ENCODE data around the gene YARS1. TPM values are rescaled to one million over a fixed set of nuclear protein-coding genes. Genes with fewer than 3 reads are reported as not detected.

YARS1 gene
- total RNA-seq, 1 experiment from 2014 or later = 91.7 TPM

- no peaks in the 10 kb centered on the region for H3K27me3 ChIP-seq
- H3K27ac ChIP-seq = no peak overlapping the region
- H3K36me3 ChIP-seq = no peaks in the 10 kb centered on the region
- H3K4me3 ChIP-seq = peak overlapping the region; percentile 70
- peaks cover 23% of the 10 kb centered on the region for H3K4me1 ChIP-seq
- H3K9me3 ChIP-seq (replicated peaks) = no peaks in the 10 kb centered on the region
- DNase-seq = no peak
These were observed 76.1 kb downstream of the YARS1 start for GRCh38 chr1:32741059-32741412.

DNA sequence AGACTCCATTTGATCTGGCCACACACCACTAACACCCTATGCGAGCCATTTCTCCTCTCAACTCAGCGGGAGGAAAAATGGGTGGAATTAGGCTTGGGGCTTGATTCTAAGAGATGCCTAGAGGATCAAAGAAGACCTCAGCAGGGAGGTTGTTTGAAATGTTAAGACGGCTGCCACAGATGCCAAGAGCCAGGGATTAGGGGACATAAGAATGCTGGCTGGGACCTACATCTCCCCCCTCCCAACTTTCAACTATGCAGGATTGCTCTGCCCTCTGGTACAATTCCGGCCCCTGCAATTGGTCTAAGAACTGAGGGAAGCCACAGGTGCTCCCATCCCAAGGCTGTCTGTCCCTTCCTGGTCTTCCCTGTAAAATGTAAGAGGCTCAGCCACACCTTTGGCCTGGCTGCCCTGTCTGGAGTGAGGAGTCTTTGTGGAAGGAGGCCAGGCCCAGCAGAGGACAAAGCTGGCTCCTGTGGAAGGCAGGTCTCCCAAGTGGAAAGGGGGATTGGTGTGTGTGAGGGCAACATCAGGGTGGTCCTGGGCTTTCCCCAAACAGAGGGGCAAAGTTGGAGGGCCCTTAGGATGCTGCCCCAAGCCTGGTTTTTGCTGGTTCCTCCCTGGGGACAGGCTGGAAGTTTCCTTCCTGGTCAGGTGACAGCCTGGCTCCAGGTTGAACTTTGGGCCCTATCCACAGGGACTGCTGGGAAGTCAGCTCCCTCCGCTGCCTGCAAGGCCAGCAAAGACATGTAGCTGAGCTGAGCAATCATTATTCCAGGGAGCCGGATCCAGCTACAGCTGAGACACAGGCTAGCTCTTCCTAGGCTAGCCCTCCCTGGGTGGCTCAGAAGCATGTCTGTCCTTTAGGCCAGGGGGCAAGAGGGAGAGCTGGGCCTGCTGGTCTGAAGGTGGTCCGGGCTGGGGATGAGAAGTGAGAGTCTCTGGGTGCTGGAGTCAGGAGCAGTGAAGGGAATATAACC lies 80.1 kb downstream of the YARS1 start:
- Histone ChIP-seq H3K4me3 (no peak overlapping the region), H3K4me1 (peaks cover 27% of the 10 kb centered on the region), H3K27me3 (no peaks in the 10 kb centered on the region), H3K9me3 (replicated peaks) (no peaks in the 10 kb centered on the region), H3K36me3 (no peaks in the 10 kb centered on the region), H3K27ac (no peak overlapping the region)
- peak in 1 of 2 experiments; percentile 18 for DNase-seq

DNA sequence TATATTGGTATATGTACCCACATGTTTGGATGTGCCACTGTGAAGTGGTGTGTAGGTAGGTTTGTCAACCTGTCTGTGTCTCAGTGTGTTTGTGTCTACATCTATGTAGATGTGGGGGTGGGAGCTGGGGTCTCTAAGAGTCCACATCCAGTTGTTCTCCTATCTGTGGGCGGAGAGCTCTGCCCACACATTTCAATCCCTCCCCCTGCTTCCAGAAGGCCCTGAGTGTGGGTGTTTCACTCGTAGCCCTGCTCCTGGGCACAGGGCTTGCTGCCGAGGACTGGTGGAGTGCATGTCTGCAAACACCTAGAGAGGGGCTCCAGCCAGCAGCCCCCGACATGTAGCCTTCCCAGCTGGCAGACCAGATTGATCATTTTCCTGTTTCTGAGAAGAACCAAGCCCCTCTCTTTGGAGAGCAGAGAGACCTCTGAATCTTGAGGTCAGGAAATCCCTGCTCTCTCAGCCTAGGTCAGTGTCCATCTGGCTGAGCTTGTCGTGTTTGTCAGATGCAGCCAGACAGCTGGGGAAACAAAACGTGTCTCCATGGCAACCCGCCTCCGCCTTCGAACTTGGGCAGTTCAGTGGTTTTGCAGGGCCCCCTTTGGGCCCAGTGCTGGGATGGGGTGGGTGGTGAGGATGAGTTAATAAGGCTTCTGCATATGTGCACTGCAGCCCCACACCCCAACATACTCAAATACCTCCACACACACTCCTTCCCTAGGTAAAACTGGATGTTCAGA lies 83.4 kb downstream of the YARS1 start:
- H3K27ac ChIP-seq = peak overlapping the region; percentile 24
- no peaks in the 10 kb centered on the region for H3K36me3 ChIP-seq
- peaks cover 33% of the 10 kb centered on the region for H3K4me1 ChIP-seq
- H3K4me3 ChIP-seq = peak overlapping the region; percentile 2; the same call in 1 of the 2 replicates
- peak; percentile 93 to 94 for DNase-seq
- H3K27me3 ChIP-seq = no peaks in the 10 kb centered on the region
- no peaks in the 10 kb centered on the region for H3K9me3 ChIP-seq (replicated peaks)

DNA sequence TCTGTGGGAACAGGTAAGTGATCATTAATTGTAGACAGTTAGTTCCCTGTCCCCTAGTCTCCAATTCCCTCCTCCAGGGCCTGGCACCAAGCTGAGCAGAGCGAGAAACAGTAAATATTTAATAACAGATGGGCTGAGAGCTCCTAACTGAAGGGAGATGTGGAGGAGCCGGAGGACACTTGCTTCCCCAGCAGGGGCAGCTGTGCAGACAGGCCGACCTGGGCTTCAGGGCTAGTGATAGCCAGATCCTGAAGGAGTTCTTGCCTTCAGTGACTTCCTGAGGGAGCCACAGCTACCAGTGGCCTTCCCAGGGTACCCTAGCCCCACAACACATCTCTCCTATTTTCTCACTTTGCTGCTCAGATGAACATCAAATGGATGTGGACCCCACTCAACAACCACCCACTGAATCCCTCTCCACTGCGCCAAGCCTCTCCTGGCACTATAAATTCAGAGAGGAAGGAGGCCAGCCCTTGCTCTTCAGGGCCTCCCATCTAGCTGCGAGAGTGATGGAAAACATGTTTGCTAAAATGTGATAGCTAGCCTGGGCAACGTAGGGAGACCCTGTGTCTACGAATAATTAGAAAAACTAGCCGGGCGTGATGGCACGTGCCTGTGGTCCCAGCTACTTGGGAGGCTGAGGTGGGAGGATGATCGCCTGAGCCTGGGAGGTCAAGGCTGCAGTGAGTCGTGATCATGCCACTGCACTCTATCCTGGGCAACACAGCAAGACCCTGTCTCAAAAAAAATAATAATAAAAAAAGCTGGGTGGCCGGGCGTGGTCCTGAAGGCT lies 87.7 kb downstream of the YARS1 start:
- Histone ChIP-seq H3K4me3 (no peak overlapping the region), H3K9me3 (replicated peaks) (no peaks in the 10 kb centered on the region), H3K27ac (no peak overlapping the region), H3K27me3 (no peaks in the 10 kb centered on the region), H3K4me1 (peaks cover 37% of the 10 kb centered on the region), H3K36me3 (no peaks in the 10 kb centered on the region)
- DNase-seq = no peak

- no peaks in the 10 kb centered on the region for H3K36me3 ChIP-seq
These were observed 88.6 kb downstream of the YARS1 start for GRCh38 chr1:32728413-32729077.

DNA sequence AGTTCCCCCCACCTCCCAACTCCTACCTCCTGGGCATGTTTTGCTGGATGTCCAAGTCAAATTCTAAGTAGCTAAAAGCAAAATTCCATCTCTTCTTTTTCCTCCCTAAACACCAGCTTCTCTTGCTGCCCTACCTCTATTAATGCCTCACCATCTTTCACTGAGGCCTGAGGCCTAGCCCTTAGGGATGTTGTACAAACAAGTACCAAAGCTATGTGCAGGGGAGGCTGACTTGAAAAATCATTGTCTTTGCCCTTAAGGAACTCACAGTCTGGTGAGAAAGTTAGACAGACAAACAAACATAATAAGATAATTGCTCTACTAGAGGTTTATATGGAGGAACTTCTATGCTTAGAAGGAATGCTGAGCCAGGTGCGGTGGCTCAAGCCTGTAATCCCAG lies 89.3 kb downstream of the YARS1 start:
- no peaks in the 10 kb centered on the region for H3K36me3 ChIP-seq

More at GRCh38 chr1:32728413-32729077, 88.6 kb downstream of the YARS1 start:
- Histone ChIP-seq H3K27me3 (no peaks in the 10 kb centered on the region), H3K4me3 (no peak overlapping the region), H3K4me1 (peaks cover 28% of the 10 kb centered on the region), H3K9me3 (replicated peaks) (no peaks in the 10 kb centered on the region), H3K27ac (no peak overlapping the region)
- no peak for DNase-seq

GRCh38 chr1:32725615-32725982 lies 91.6 kb downstream of the YARS1 start:
- no peak overlapping the region for H3K27ac ChIP-seq
- no peak for DNase-seq
- peaks cover 23% of the 10 kb centered on the region for H3K4me1 ChIP-seq
- no peaks in the 10 kb centered on the region for H3K9me3 ChIP-seq (replicated peaks)
- H3K36me3 ChIP-seq = no peaks in the 10 kb centered on the region
- no peak overlapping the region for H3K4me3 ChIP-seq
- no peaks in the 10 kb centered on the region for H3K27me3 ChIP-seq

More for the DNA sequence above, 89.3 kb downstream of the YARS1 start:
- no peak for DNase-seq
- Histone ChIP-seq H3K4me1 (peaks cover 23% of the 10 kb centered on the region), H3K4me3 (no peak overlapping the region), H3K9me3 (replicated peaks) (no peaks in the 10 kb centered on the region), H3K27me3 (no peaks in the 10 kb centered on the region), H3K27ac (no peak overlapping the region)

Other genes starting within 250 kb of the YARS1 start
- 55.7 and 73.9 TPM in 2 replicates for gene ZBTB8OS, start 166.8 kb downstream of the YARS1 start, total RNA-seq (2014; rRNA removed; shearing (Covaris generic))
- gene RBBP4, start 166.2 kb downstream of the YARS1 start, total RNA-seq (2014; rRNA removed; shearing (Covaris generic)) = 395 and 437 TPM in 2 replicates
- gene SYNC, start 114.6 kb downstream of the YARS1 start, total RNA-seq (2014; rRNA removed; shearing (Covaris generic)) = 1.1 and 1.6 TPM in 2 replicates
- gene S100PBP, start 295 bp upstream of the YARS1 start, total RNA-seq (2014; rRNA removed; shearing (Covaris generic)) = 37.1 and 42.6 TPM in 2 replicates
- gene FNDC5, start 53.6 kb upstream of the YARS1 start, total RNA-seq (2014; rRNA removed; shearing (Covaris generic)) = 66.2 and 72.2 TPM in 2 replicates
- gene HPCA, start 69.1 kb upstream of the YARS1 start, total RNA-seq (2014; rRNA removed; shearing (Covaris generic)) = not detected in 2 replicates
- 17.6 and 18.6 TPM in 2 replicates for gene TMEM54, start 84.0 kb upstream of the YARS1 start, total RNA-seq (2014; rRNA removed; shearing (Covaris generic))
- 10.5 and 10.9 TPM in 2 replicates for gene RNF19B, start 147.5 kb upstream of the YARS1 start, total RNA-seq (2014; rRNA removed; shearing (Covaris generic))
- 279 and 283 TPM in 2 replicates for gene AK2, start 219.5 kb upstream of the YARS1 start, total RNA-seq (2014; rRNA removed; shearing (Covaris generic))

Measured in SJCRH30 (cell line).